ENCODE data around the gene TRPC3. TPM values are rescaled to one million over a fixed set of nuclear protein-coding genes. Genes with fewer than 3 reads are reported as not detected.

Gene TRPC3
- under 0.01 and 0.19 TPM in 2 replicates for total RNA-seq

GRCh38 chr4:121951521-121952110, at the start of gene TRPC3:
TSS of gene TRPC3 (minus strand) at chr4:121952060. CDS start at chr4:121951680, 380 bp downstream.

GRCh38 chr4:121869841-121870822, 81.7 kb downstream of the TRPC3 start, which contains the start of gene BBS7:
TSS of gene BBS7 (minus strand) at chr4:121870474. CDS start at chr4:121870313, 161 bp downstream.

Other genes starting within 250 kb of the TRPC3 start
- 0.38 and 3.4 TPM in 2 replicates for gene SMIM43, start 186.9 kb downstream of the TRPC3 start, total RNA-seq
- 30.7 and 59.6 TPM in 2 replicates for gene EXOSC9, start 150.7 kb downstream of the TRPC3 start, total RNA-seq
- gene CCNA2, start 128.2 kb downstream of the TRPC3 start, total RNA-seq: 9.6 and 97.6 TPM in 2 replicates
- 22.8 and 27.9 TPM in 2 replicates for gene BBS7, start 81.6 kb downstream of the TRPC3 start, total RNA-seq
- gene BLTP1, start 200.3 kb upstream of the TRPC3 start, total RNA-seq: 40.1 and 77.5 TPM in 2 replicates

Data from regular cardiac myocyte (primary cell).